Activated CD4-positive, alpha-beta T cell treated with anti-CD3 and anti-CD28 coated beads, Interleukin-2, amount 10 ng/mL, durations not matched to agents 7 days and 5 days (primary cell): ENCODE data around the gene GTF3C5. TPM values are rescaled to one million over a fixed set of nuclear protein-coding genes. Genes with fewer than 3 reads are reported as not detected.
A peak's percentile ranks its signal among the peaks of the same experiment; 100 is the strongest.
"Not testable (repeated sequence)": the region's sequence is repeated elsewhere in the genome, so short reads cannot be mapped to it uniquely, and the experiment has no call there.

Source experiments
- CTCF ChIA-PET: fragments of 350-600 bp; sonication (Branson Sonifier 250); formaldehyde crosslinking; loops from one replicate; lab custom pipeline; 2021; ENCODE audit warnings: antibody characterized with exemption; lab: Charles Lee
- POLR2A ChIA-PET: fragments of 350-600 bp; sonication (Branson Sonifier 250); formaldehyde crosslinking; loops from one replicate; lab custom pipeline; 2021; ENCODE audit warnings: antibody characterized with exemption; lab: Charles Lee
- DNase-seq: peaks from one replicate; pipeline ENCODE4 v3.0.0-alpha.2; 2020
- H3K27ac Mint-ChIP-seq: one replicate; pipeline ENCODE4 v1.8.0; 2021; ENCODE audit warnings: mild to moderate bottlenecking, moderate library complexity, mixed read lengths
- H3K27me3 Mint-ChIP-seq: one replicate; pipeline ENCODE4 v1.8.0; 2021; ENCODE audit warnings: mixed read lengths
- H3K36me3 Mint-ChIP-seq: one replicate; pipeline ENCODE4 v1.8.0; 2021; ENCODE audit warnings: low read depth, mixed read lengths
- H3K4me1 Mint-ChIP-seq: one replicate; pipeline ENCODE4 v1.8.0; 2021; ENCODE audit warnings: mixed read lengths
- H3K4me3 Mint-ChIP-seq: one replicate; pipeline ENCODE4 v1.8.0; 2021; ENCODE audit warnings: mild to moderate bottlenecking, moderate library complexity, mixed read lengths
- H3K9me3 Mint-ChIP-seq: one replicate; pipeline ENCODE4 v1.8.0; 2021; ENCODE audit warnings: mixed read lengths
- total RNA-seq, 2 experiments: library from RNA; stranded (reverse); gene quantifications; one replicate each; pipeline ENCODE4 v1.2.3, GENCODE V29; 2021

Gene GTF3C5
- total RNA-seq, 2 experiments from 2014 or later = 75.1 to 87.9 TPM

DNA sequence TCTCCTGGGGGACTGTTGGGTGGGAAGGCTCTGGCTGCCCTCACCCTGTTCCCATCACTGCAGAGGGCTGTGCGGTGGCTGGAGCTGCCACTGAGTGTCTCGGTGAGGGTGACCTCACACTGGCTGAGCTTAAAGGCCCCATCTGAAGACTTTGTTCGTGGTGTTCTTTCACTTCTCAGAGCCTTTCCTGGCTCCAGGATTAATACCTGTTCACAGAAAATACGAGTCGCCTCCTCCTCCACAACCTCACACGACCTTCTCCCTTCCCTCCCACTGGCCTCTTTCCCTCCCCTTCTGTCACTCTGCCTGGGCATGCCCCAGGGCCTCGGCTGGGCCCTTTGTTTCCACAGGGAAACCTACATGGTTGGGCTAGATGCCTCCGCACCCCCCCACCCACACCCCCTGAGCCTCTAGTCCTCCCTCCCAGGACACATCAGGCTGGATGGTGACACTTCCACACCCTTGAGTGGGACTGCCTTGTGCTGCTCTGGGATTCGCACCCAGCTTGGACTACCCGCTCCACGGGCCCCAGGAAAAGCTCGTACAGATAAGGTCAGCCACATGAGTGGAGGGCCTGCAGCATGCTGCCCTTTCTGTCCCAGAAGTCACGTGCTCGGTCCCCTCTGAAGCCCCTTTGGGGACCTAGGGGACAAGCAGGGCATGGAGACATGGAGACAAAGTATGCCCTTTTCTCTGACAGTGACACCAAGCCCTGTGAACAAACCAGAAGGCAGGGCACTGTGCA is 30.4 kb downstream of the GTF3C5 start:
- CTCF ChIA-PET, H3K4me3 Mint-ChIP-seq, H3K27me3 Mint-ChIP-seq, DNase-seq, POLR2A ChIA-PET, H3K9me3 Mint-ChIP-seq: not testable (repeated sequence)
- Mint-ChIP-seq H3K36me3 (peaks cover 31% of the 10 kb centered on the region), H3K4me1 (peaks cover 57% of the 10 kb centered on the region), H3K27ac (peak overlapping the region; percentile 76)

DNA sequence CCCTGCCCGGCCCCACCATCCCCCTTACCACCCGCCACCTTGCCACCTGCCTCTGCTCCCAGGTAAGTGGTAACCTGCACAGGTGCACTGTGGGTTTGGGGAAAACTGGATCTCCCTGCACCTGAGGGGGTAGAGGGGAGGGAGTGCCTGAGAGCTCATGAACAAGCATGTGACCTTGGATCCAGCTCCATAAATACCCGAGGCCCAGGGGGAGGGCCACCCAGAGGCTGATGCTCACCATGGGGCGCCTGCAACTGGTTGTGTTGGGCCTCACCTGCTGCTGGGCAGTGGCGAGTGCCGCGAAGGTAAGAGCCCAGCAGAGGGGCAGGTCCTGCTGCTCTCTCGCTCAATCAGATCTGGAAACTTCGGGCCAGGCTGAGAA is 31.0 kb downstream of the GTF3C5 start, which contains the start of gene CEL:
CEL (plus strand) TSS at position 218 of the 382 bp plus-strand sequence; CDS start at position 240, 22 bp downstream.
- CTCF ChIA-PET, H3K4me3 Mint-ChIP-seq: not testable (repeated sequence)
- H3K27ac Mint-ChIP-seq = peak within 1 kb of the TSS; percentile 76

DNA sequence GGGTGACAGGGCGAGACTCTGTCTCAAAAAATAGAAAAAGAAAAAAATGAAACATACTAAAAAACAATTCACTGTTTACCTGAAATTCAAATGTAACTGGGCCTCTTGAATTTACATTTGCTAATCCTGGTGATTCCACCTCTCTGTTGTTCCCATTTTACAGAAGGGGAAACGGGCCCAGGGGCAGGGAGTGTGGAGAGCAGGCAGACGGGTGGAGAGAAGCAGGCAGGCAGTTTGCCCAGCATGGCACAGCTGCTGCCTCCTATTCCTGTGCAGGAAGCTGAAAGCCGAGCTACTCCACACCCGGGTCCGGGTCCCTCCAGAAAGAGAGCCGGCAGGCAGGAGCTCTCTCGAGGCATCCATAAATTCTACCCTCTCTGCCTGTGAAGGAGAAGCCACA is 31.8 kb downstream of the GTF3C5 start:
- POLR2A ChIA-PET, H3K4me3 Mint-ChIP-seq, CTCF ChIA-PET, H3K9me3 Mint-ChIP-seq, H3K27me3 Mint-ChIP-seq, DNase-seq: not testable (repeated sequence)
- H3K27ac Mint-ChIP-seq = peak overlapping the region; percentile 46
- peaks cover 21% of the 10 kb centered on the region for H3K36me3 Mint-ChIP-seq
- H3K4me1 Mint-ChIP-seq = peaks cover 45% of the 10 kb centered on the region

More for the DNA sequence above, 31.0 kb downstream of the GTF3C5 start, which contains the start of gene CEL:
- H3K4me1 Mint-ChIP-seq = peaks cover 52% of the 10 kb centered on the region
- POLR2A ChIA-PET, H3K9me3 Mint-ChIP-seq, H3K27me3 Mint-ChIP-seq, DNase-seq: not testable (repeated sequence)
- H3K36me3 Mint-ChIP-seq = peaks cover 26% of the 10 kb centered on the region

DNA sequence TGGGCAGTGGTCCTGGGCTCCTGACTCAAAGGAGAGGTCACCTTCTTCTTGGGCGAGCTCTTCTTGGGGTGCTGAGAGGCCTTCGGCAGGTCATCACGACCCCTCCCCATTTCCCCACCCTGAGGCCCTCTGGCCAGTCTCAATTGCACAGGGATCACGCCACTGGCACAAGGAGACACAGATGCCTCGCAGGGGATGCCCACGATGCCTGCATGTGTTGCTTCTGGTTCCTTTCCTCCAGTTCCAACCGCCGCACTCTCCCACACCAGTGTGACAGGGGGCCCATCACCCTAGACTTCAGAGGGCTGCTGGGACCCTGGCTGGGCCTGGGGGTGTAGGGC is 32.3 kb downstream of the GTF3C5 start:
- Mint-ChIP-seq H3K9me3 (no peaks in the 10 kb centered on the region), H3K4me3 (no peak overlapping the region), H3K36me3 (peaks cover 16% of the 10 kb centered on the region), H3K4me1 (peaks cover 39% of the 10 kb centered on the region), H3K27me3 (no peaks in the 10 kb centered on the region), H3K27ac (peak overlapping the region; percentile 41)
- ChIA-PET CTCF (no interaction called here), POLR2A (no interaction called here)
- DNase-seq = no peak

DNA sequence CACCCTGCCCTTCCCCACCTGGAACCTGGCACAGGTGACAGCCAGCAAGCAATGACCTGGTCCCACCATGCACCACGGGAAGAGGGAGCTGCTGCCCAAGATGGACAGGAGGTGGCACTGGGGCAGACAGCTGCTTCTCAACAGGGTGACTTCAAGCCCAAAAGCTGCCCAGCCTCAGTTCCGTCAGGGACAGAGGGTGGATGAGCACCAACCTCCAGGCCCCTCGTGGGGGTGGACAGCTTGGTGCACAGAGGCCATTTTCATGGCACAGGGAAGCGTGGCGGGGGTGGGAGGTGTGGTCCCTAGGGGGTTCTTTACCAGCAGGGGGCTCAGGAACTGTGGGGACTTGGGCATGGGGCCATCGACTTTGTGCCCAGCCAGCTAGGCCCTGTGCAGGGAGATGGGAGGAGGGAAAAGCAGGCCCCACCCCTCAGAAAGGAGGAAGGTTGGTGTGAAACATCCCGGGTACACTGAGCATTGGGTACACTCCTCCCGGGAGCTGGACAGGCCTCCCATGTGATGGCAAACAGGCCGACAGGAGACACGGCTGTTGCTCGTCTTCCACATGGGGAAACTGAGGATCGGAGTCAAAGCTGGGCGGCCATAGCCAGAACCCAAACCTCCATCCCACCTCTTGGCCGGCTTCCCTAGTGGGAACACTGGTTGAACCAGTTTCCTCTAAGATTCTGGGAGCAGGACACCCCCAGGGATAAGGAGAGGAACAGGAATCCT is 32.9 kb downstream of the GTF3C5 start:
- Mint-ChIP-seq H3K36me3 (peaks cover 11% of the 10 kb centered on the region), H3K4me3 (no peak overlapping the region), H3K27me3 (no peaks in the 10 kb centered on the region), H3K4me1 (peaks cover 34% of the 10 kb centered on the region), H3K9me3 (no peaks in the 10 kb centered on the region), H3K27ac (no peak overlapping the region)
- no peak for DNase-seq
- POLR2A ChIA-PET = no interaction called here
- CTCF ChIA-PET = interaction anchor here (0.6 to 1.4 kb wide), 5 partner anchors 36 to 271 kb away, joined by 3 to 4 read pairs (median 3); no protein-coding TSS in a partner anchor

DNA sequence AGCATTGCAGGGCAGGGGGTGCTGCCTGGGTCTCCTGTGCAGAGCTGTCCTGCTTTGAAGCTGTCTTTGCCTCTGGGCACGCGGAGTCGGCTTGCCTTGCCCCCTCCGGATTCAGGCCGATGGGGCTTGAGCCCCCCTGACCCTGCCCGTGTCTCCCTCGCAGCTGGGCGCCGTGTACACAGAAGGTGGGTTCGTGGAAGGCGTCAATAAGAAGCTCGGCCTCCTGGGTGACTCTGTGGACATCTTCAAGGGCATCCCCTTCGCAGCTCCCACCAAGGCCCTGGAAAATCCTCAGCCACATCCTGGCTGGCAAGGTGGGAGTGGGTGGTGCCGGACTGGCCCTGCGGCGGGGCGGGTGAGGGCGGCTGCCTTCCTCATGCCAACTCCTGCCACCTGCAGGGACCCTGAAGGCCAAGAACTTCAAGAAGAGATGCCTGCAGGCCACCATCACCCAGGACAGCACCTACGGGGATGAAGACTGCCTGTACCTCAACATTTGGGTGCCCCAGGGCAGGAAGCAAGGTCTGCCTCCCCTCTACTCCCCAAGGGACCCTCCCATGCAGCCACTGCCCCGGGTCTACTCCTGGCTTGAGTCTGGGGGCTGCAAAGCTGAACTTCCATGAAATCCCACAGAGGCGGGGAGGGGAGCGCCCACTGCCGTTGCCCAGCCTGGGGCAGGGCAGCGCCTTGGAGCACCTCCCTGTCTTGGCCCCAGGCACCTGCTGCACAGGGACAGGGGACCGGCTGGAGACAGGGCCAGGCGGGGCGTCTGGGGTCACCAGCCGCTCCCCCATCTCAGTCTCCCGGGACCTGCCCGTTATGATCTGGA is 33.7 kb downstream of the GTF3C5 start:
- no peaks in the 10 kb centered on the region for H3K9me3 Mint-ChIP-seq
- ChIA-PET CTCF (interaction anchor here (0.7 to 1.4 kb wide), 4 partner anchors 35 to 92 kb away, joined by 3 to 4 read pairs (median 3); no protein-coding TSS in a partner anchor), POLR2A (no interaction called here)
- peak overlapping the region; percentile 68 for H3K27ac Mint-ChIP-seq
- H3K36me3 Mint-ChIP-seq = peaks cover 4% of the 10 kb centered on the region
- no peak for DNase-seq
- no peak overlapping the region for H3K4me3 Mint-ChIP-seq
- peaks cover 26% of the 10 kb centered on the region for H3K4me1 Mint-ChIP-seq
- H3K27me3 Mint-ChIP-seq = no peaks in the 10 kb centered on the region

DNA sequence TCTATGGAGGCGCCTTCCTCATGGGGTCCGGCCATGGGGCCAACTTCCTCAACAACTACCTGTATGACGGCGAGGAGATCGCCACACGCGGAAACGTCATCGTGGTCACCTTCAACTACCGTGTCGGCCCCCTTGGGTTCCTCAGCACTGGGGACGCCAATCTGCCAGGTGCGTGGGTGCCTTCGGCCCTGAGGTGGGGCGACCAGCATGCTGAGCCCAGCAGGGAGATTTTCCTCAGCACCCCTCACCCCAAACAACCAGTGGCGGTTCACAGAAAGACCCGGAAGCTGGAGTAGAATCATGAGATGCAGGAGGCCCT is 34.2 kb downstream of the GTF3C5 start:
- Mint-ChIP-seq H3K27me3 (no peaks in the 10 kb centered on the region), H3K27ac (no peak overlapping the region), H3K9me3 (no peaks in the 10 kb centered on the region), H3K36me3 (no peaks in the 10 kb centered on the region), H3K4me1 (peaks cover 20% of the 10 kb centered on the region), H3K4me3 (no peak overlapping the region)
- POLR2A ChIA-PET = no interaction called here
- DNase-seq = no peak
- CTCF ChIA-PET = no interaction called here

DNA sequence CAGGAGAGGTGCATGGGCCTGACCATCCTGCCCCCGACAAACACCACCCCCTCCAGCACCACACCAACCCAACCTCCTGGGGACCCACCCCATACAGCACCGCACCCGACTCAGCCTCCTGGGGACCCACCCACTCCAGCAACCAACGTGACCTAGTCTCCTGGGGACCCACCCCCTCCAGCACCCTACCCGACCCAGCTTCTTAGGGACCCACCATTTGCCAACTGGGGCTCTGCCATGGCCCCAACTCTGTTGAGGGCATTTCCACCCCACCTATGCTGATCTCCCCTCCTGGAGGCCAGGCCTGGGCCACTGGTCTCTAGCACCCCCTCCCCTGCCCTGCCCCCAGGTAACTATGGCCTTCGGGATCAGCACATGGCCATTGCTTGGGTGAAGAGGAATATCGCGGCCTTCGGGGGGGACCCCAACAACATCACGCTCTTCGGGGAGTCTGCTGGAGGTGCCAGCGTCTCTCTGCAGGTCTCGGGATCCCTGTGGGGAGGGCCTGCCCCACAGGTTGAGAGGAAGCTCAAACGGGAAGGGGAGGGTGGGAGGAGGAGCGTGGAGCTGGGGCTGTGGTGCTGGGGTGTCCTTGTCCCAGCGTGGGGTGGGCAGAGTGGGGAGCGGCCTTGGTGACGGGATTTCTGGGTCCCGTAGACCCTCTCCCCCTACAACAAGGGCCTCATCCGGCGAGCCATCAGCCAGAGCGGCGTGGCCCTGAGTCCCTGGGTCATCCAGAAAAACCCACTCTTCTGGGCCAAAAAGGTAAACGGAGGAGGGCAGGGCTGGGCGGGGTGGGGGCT is 35.6 kb downstream of the GTF3C5 start:
- Mint-ChIP-seq H3K4me1 (peaks cover 9% of the 10 kb centered on the region), H3K36me3 (no peaks in the 10 kb centered on the region), H3K4me3 (no peak overlapping the region), H3K27me3 (no peaks in the 10 kb centered on the region), H3K9me3 (no peaks in the 10 kb centered on the region), H3K27ac (peak overlapping the region; percentile 13)
- ChIA-PET CTCF (interaction anchor here (1.0 to 1.2 kb wide), 2 partner anchors 44 to 78 kb away, joined by 3 to 4 read pairs; no protein-coding TSS in a partner anchor), POLR2A (interaction anchor here (0.7 kb wide), 1 partner anchor 238 kb away, joined by 7 read pairs; no protein-coding TSS in a partner anchor)
- no peak for DNase-seq

DNA sequence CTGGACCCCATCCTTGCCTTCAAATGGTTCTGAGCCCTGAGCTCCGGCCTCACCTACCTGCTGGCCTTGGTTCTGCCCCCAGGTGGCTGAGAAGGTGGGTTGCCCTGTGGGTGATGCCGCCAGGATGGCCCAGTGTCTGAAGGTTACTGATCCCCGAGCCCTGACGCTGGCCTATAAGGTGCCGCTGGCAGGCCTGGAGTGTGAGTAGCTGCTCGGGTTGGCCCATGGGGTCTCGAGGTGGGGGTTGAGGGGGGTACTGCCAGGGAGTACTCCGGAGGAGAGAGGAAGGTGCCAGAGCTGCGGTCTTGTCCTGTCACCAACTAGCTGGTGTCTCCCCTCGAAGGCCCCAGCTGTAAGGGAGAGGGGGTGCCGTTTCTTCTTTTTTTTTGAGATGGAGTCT is 36.2 kb downstream of the GTF3C5 start:
- Mint-ChIP-seq H3K9me3 (no peaks in the 10 kb centered on the region), H3K27me3 (no peaks in the 10 kb centered on the region), H3K27ac (no peak overlapping the region), H3K36me3 (peaks cover 4% of the 10 kb centered on the region), H3K4me1 (peaks cover 8% of the 10 kb centered on the region), H3K4me3 (no peak overlapping the region)
- no peak for DNase-seq
- POLR2A ChIA-PET = no interaction called here
- CTCF ChIA-PET = interaction anchor here (1.2 to 1.5 kb wide), 2 partner anchors 9 to 45 kb away, joined by 3 to 4 read pairs; no protein-coding TSS in a partner anchor

DNA sequence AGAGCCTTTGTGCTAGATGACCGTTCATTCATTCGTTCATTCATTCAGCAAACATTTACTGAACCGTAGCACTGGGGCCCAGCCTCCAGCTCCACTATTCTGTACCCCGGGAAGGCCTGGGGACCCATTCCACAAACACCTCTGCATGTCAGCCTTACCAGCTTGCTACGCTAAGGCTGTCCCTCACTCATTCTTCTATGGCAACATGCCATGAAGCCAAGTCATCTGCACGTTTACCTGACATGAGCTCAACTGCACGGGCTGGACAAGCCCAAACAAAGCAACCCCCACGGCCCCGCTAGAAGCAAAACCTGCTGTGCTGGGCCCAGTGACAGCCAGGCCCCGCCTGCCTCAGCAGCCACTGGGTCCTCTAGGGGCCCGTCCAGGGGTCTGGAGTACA is 37.0 kb downstream of the GTF3C5 start:
- H3K4me3 Mint-ChIP-seq = no peak overlapping the region
- no peaks in the 10 kb centered on the region for H3K27me3 Mint-ChIP-seq
- H3K27ac Mint-ChIP-seq = no peak overlapping the region
- ChIA-PET CTCF (interaction anchor here (1.2 to 1.5 kb wide), 2 partner anchors 10 to 46 kb away, joined by 3 to 4 read pairs; no protein-coding TSS in a partner anchor), POLR2A (no interaction called here)
- no peak for DNase-seq
- H3K36me3 Mint-ChIP-seq = peaks cover 4% of the 10 kb centered on the region
- peaks cover 5% of the 10 kb centered on the region for H3K4me1 Mint-ChIP-seq
- no peaks in the 10 kb centered on the region for H3K9me3 Mint-ChIP-seq

DNA sequence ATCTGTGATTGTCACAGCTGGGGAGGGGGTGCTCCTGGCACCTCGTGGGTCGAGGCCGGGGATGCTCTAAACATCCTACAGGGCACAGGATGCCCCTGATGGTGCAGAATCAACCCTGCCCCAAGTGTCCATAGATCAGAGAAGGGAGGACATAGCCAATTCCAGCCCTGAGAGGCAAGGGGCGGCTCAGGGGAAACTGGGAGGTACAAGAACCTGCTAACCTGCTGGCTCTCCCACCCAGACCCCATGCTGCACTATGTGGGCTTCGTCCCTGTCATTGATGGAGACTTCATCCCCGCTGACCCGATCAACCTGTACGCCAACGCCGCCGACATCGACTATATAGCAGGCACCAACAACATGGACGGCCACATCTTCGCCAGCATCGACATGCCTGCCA is 37.6 kb downstream of the GTF3C5 start:
- POLR2A ChIA-PET, H3K4me1 Mint-ChIP-seq, H3K36me3 Mint-ChIP-seq, DNase-seq, H3K9me3 Mint-ChIP-seq, H3K27me3 Mint-ChIP-seq, H3K27ac Mint-ChIP-seq, H3K4me3 Mint-ChIP-seq: not testable (repeated sequence)
- CTCF ChIA-PET = interaction anchor here (1.5 kb wide), 1 partner anchor 11 kb away, joined by 4 read pairs; no protein-coding TSS in a partner anchor

DNA sequence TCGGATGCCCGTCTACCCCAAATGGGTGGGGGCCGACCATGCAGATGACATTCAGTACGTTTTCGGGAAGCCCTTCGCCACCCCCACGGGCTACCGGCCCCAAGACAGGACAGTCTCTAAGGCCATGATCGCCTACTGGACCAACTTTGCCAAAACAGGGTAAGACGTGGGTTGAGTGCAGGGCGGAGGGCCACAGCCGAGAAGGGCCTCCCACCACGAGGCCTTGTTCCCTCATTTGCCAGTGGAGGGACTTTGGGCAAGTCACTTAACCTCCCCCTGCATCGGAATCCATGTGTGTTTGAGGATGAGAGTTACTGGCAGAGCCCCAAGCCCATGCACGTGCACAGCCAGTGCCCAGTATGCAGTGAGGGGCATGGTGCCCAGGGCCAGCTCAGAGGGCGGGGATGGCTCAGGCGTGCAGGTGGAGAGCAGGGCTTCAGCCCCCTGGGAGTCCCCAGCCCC is 39.7 kb downstream of the GTF3C5 start:
- H3K9me3 Mint-ChIP-seq, H3K27ac Mint-ChIP-seq, H3K4me1 Mint-ChIP-seq, H3K27me3 Mint-ChIP-seq, H3K36me3 Mint-ChIP-seq, H3K4me3 Mint-ChIP-seq, POLR2A ChIA-PET, CTCF ChIA-PET, DNase-seq: not testable (repeated sequence)
